ENCODE data around the gene GNE. TPM values are rescaled to one million over a fixed set of nuclear protein-coding genes. Genes with fewer than 3 reads are reported as not detected.

Gene GNE
- total and polyA plus RNA-seq, 2 of the 8 experiments (the other 6 are each of a cell fraction or from before 2014, with no cell fraction given): 5.1 to 11.1 TPM

GRCh38 chr9:36290996-36291395 is 32.7 kb upstream of the GNE start:
- ChIA-PET CTCF (ENCODE audit: partially characterized antibody) (interaction anchor here (3.1 kb wide), 1 partner anchor 11 kb away, joined by 11 read pairs; no protein-coding TSS in a partner anchor), POLR2A (ENCODE audit: partially characterized antibody) (interaction anchor here (0.6 to 1.7 kb wide), 3 partner anchors 11 to 236 kb away, joined by 3 to 4 read pairs (median 3); no protein-coding TSS in a partner anchor)
- no peak overlapping the region for H4K8ac ChIP-seq (ENCODE audit: extremely low read depth, insufficient read depth, low read length)
- H2BK5ac ChIP-seq (ENCODE audit: low read depth, low read length): no peak overlapping the region
- no peak overlapping the region for H3K4me2 ChIP-seq (ENCODE audit: insufficient read depth in 1 of 2, low read depth in 2 of 2, low read length in 2 of 2)
- no peak overlapping the region for H3K9ac ChIP-seq (replicated peaks in 1 of 4; ENCODE audit: extremely low read depth in 1 of 4, low read depth in 3 of 4, low read length in 3 of 4)
- H2AK5ac ChIP-seq (ENCODE audit: low read depth, low read length): no peak overlapping the region
- H3K18ac ChIP-seq (ENCODE audit: extremely low read depth, low read length): no peak overlapping the region
- no peaks in the 10 kb centered on the region for H3K27me3 ChIP-seq (replicated peaks in 1 of 4; ENCODE audit: control insufficient read depth in 3 of 4, extremely low read depth in 1 of 4, insufficient read depth in 3 of 4, low read length in 3 of 4)
- H2BK15ac ChIP-seq (ENCODE audit: low read length): no peak overlapping the region
- no peak overlapping the region for H4K5ac ChIP-seq (ENCODE audit: insufficient read length, low read depth, low read length)
- WGBS, 2 experiments (ENCODE audit: extremely low coverage in 1 of 2, insufficient coverage in 1 of 2, insufficient read length in 1 of 2, insufficient replicate concordance in 2 of 2, low coverage in 1 of 2, low lambda C conversion rate in 2 of 2, missing lambda C conversion rate in 1 of 2): 89% methylated on average over 3 of the region's 3 CpGs; no CpG with 5 or more reads in 1 of the 2 experiments
- TF ChIP-seq, protein P1, sequence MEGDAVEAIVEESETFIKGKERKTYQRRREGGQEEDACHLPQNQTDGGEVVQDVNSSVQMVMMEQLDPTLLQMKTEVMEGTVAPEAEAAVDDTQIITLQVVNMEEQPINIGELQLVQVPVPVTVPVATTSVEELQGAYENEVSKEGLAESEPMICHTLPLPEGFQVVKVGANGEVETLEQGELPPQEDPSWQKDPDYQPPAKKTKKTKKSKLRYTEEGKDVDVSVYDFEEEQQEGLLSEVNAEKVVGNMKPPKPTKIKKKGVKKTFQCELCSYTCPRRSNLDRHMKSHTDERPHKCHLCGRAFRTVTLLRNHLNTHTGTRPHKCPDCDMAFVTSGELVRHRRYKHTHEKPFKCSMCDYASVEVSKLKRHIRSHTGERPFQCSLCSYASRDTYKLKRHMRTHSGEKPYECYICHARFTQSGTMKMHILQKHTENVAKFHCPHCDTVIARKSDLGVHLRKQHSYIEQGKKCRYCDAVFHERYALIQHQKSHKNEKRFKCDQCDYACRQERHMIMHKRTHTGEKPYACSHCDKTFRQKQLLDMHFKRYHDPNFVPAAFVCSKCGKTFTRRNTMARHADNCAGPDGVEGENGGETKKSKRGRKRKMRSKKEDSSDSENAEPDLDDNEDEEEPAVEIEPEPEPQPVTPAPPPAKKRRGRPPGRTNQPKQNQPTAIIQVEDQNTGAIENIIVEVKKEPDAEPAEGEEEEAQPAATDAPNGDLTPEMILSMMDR (IDR thresholded peaks at IDR 0.05; ENCODE audit: control extremely low read depth in 1 of 3, insufficient read depth in 1 of 3, low read depth in 1 of 3, low read length in 3 of 3): no peak
- TF ChIP-seq TEAD4 (IDR thresholded peaks at IDR 0.05; ENCODE audit: low read depth, low read length) (no peak), SUZ12 (IDR thresholded peaks at IDR 0.05; ENCODE audit: low read length) (no peak), MAFK (IDR thresholded peaks at IDR 0.05; ENCODE audit: low read depth, low read length) (no peak)
- no peak overlapping the region for H3K14ac ChIP-seq (ENCODE audit: insufficient read length)
- H2BK120ac ChIP-seq (replicated peaks; ENCODE audit: low read depth, low read length): no peak overlapping the region
- no peaks in the 10 kb centered on the region for H4K20me1 ChIP-seq (replicated peaks in 1 of 2; ENCODE audit: control insufficient read depth in 1 of 2, insufficient read depth in 2 of 2, low read length in 2 of 2)
- no peaks in the 10 kb centered on the region for H3K79me2 ChIP-seq (ENCODE audit: control insufficient read depth in 1 of 2, insufficient read depth in 2 of 2, low read length in 2 of 2)
- H4K91ac ChIP-seq (replicated peaks; ENCODE audit: insufficient read length, low read length): no peak overlapping the region
- H2AFZ ChIP-seq (ENCODE audit: low read length): no peak overlapping the region
- no peak overlapping the region for H3K56ac ChIP-seq (replicated peaks; ENCODE audit: insufficient read length, low read depth, low read length)
- H3K9me3 ChIP-seq (ENCODE audit: insufficient read depth in 2 of 2, low read depth in 1 of 2, low read length in 1 of 2): no peaks in the 10 kb centered on the region
- no peak overlapping the region for H3K23ac ChIP-seq (ENCODE audit: insufficient read length)
- no peaks in the 10 kb centered on the region for H3K23me2 ChIP-seq (ENCODE audit: low read depth, low read length)
- FAIRE-seq (no peak), DNase-seq (ENCODE audit: low read depth in 1 of 2, low spot score in 2 of 2) (no peak)
- H3K4me3 ChIP-seq (ENCODE audit: extremely low read depth in 1 of 4, insufficient read depth in 2 of 4, low read depth in 3 of 4, low read length in 4 of 4): no peak overlapping the region
- H3K36me3 ChIP-seq (ENCODE audit: control insufficient read depth in 2 of 4, insufficient read depth in 4 of 4, low read length in 3 of 4): no peaks in the 10 kb centered on the region
- H2BK20ac ChIP-seq (ENCODE audit: low read length): no peak overlapping the region
- H3K79me1 ChIP-seq (ENCODE audit: low read depth, low read length): no peaks in the 10 kb centered on the region
- peaks cover 0 to 6% (median 2%) of the 10 kb centered on the region in 4 experiments; a peak in 4 of 7 replicates for H3K4me1 ChIP-seq (replicated peaks in 1 of 4; ENCODE audit: control insufficient read depth in 3 of 4, insufficient read depth in 4 of 4, low read length in 3 of 4)
- no peak overlapping the region for H3K27ac ChIP-seq (ENCODE audit: low read depth, low read length)
- no peak overlapping the region for H3K4ac ChIP-seq (replicated peaks; ENCODE audit: insufficient read length, low read depth, low read length)
- no peak overlapping the region for H2BK12ac ChIP-seq (ENCODE audit: low read depth, low read length)

All from H1 (cell line).